ENCODE results near the gene LGALS3.

The LGALS3 gene

GRCh38 chr14:55111122-55111708 lies 17.8 kb upstream of the LGALS3 start:
- DNase-seq (ENCODE audit: insufficient read length, low spot score) (no peak), FAIRE-seq (no peak)
- TF ChIP-seq POU2F2 (IDR thresholded peaks at IDR 0.05; ENCODE audit: low read depth, low read length) (no peak), TAF1 (IDR thresholded peaks at IDR 0.05; ENCODE audit: low read depth, low read length) (no peak), PAX5 (IDR thresholded peaks at IDR 0.05; ENCODE audit: insufficient read depth, low read length, severe bottlenecking) (no peak), SPI1 (IDR thresholded peaks at IDR 0.05; ENCODE audit: low read depth, low read length) (no peak), POLR2AphosphoS5 (IDR thresholded peaks at IDR 0.05; ENCODE audit: low read depth, low read length) (no peak), POLR2A (IDR thresholded peaks at IDR 0.05; ENCODE audit: low read depth, low read length) (no peak)

- no peak for DNase-seq (ENCODE audit: insufficient read length, low spot score)
- no peak for FAIRE-seq
- no peak for TF ChIP-seq POU2F2 (IDR thresholded peaks at IDR 0.05; ENCODE audit: low read depth, low read length)
- no peak for TF ChIP-seq PAX5 (IDR thresholded peaks at IDR 0.05; ENCODE audit: insufficient read depth, low read length, severe bottlenecking)
- no peak for TF ChIP-seq SPI1 (IDR thresholded peaks at IDR 0.05; ENCODE audit: low read depth, low read length)
- TF ChIP-seq POLR2A (IDR thresholded peaks at IDR 0.05; ENCODE audit: low read depth, low read length): no peak
- TF ChIP-seq POLR2AphosphoS5 (IDR thresholded peaks at IDR 0.05; ENCODE audit: low read depth, low read length): no peak
- TF ChIP-seq TAF1 (IDR thresholded peaks at IDR 0.05; ENCODE audit: low read depth, low read length): no peak
Observed at GRCh38 chr14:55114720-55115119, 14.3 kb upstream of the LGALS3 start.

GRCh38 chr14:55115460-55115859 lies 13.6 kb upstream of the LGALS3 start:
- TF ChIP-seq PAX5 (IDR thresholded peaks at IDR 0.05; ENCODE audit: insufficient read depth, low read length, severe bottlenecking): no peak
- TF ChIP-seq POLR2AphosphoS5 (IDR thresholded peaks at IDR 0.05; ENCODE audit: low read depth, low read length): no peak
- TF ChIP-seq POLR2A (IDR thresholded peaks at IDR 0.05; ENCODE audit: low read depth, low read length): no peak
- TF ChIP-seq POU2F2 (IDR thresholded peaks at IDR 0.05; ENCODE audit: low read depth, low read length): no peak
- no peak for TF ChIP-seq SPI1 (IDR thresholded peaks at IDR 0.05; ENCODE audit: low read depth, low read length)
- no peak for TF ChIP-seq TAF1 (IDR thresholded peaks at IDR 0.05; ENCODE audit: low read depth, low read length)
- DNase-seq (ENCODE audit: insufficient read length, low spot score) (no peak), FAIRE-seq (no peak)

- DNase-seq (ENCODE audit: insufficient read length, low spot score) (no peak), FAIRE-seq (no peak)
- TF ChIP-seq TAF1 (IDR thresholded peaks at IDR 0.05; ENCODE audit: low read depth, low read length): no peak
- no peak for TF ChIP-seq POU2F2 (IDR thresholded peaks at IDR 0.05; ENCODE audit: low read depth, low read length)
- TF ChIP-seq SPI1 (IDR thresholded peaks at IDR 0.05; ENCODE audit: low read depth, low read length): no peak
- no peak for TF ChIP-seq POLR2AphosphoS5 (IDR thresholded peaks at IDR 0.05; ENCODE audit: low read depth, low read length)
- no peak for TF ChIP-seq PAX5 (IDR thresholded peaks at IDR 0.05; ENCODE audit: insufficient read depth, low read length, severe bottlenecking)
- TF ChIP-seq POLR2A (IDR thresholded peaks at IDR 0.05; ENCODE audit: low read depth, low read length): no peak
Observed at GRCh38 chr14:55115861-55116245, 13.2 kb upstream of the LGALS3 start.

- DNase-seq (ENCODE audit: insufficient read length, low spot score): no peak
- TF ChIP-seq POLR2A (IDR thresholded peaks at IDR 0.05; ENCODE audit: low read depth, low read length): no peak
- TF ChIP-seq POU2F2 (IDR thresholded peaks at IDR 0.05; ENCODE audit: low read depth, low read length): no peak
- TF ChIP-seq TAF1 (IDR thresholded peaks at IDR 0.05; ENCODE audit: low read depth, low read length): no peak
- TF ChIP-seq POLR2AphosphoS5 (IDR thresholded peaks at IDR 0.05; ENCODE audit: low read depth, low read length): no peak
- TF ChIP-seq SPI1 (IDR thresholded peaks at IDR 0.05; ENCODE audit: low read depth, low read length): no peak
- no peak for FAIRE-seq
Observed at GRCh38 chr14:55116246-55117030, 12.6 kb upstream of the LGALS3 start.

DNA sequence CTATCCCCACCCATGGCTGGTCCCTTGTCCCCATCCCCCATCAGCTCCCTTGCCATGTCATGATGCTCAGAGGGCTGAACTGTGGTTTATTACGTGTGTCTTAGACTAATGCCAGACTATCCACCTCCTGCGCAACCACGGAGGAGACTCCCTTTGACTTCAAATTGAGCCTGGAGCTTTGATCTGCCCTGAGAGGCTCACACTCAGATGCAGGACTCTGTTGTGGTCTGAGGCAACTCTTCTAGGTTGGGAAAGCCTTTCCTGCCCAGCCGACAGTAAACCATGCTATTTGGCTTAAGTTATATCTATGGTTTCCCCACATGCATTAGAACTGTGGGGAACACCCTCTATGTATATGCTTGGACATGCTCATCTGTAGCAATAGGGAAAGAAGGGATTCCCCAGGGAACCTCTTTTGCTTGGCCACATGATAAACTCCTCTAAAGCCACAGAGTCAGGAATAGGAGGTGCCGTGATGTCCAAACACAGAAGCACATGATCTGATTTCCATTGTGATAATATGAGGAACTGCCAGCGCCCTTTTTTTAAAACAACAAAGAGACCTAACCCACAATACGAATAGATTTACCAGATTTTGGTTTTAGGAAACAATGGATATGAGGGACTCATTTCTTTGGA lies 11.1 kb upstream of the LGALS3 start:
- FAIRE-seq (no peak), DNase-seq (ENCODE audit: insufficient read length, low spot score) (no peak)
- TF ChIP-seq TAF1 (IDR thresholded peaks at IDR 0.05; ENCODE audit: low read depth, low read length) (no peak), POLR2AphosphoS5 (IDR thresholded peaks at IDR 0.05; ENCODE audit: low read depth, low read length) (no peak), POLR2A (IDR thresholded peaks at IDR 0.05; ENCODE audit: low read depth, low read length) (no peak), POU2F2 (IDR thresholded peaks at IDR 0.05; ENCODE audit: low read depth, low read length) (no peak), PAX5 (IDR thresholded peaks at IDR 0.05; ENCODE audit: insufficient read depth, low read length, severe bottlenecking) (no peak), SPI1 (IDR thresholded peaks at IDR 0.05; ENCODE audit: low read depth, low read length) (no peak)

- DNase-seq (ENCODE audit: insufficient read length, low spot score) (no peak), FAIRE-seq (no peak)
- TF ChIP-seq POLR2AphosphoS5 (IDR thresholded peaks at IDR 0.05; ENCODE audit: low read depth, low read length) (no peak), TAF1 (IDR thresholded peaks at IDR 0.05; ENCODE audit: low read depth, low read length) (no peak), SPI1 (IDR thresholded peaks at IDR 0.05; ENCODE audit: low read depth, low read length) (no peak), POLR2A (IDR thresholded peaks at IDR 0.05; ENCODE audit: low read depth, low read length) (no peak), PAX5 (IDR thresholded peaks at IDR 0.05; ENCODE audit: insufficient read depth, low read length, severe bottlenecking) (no peak), POU2F2 (IDR thresholded peaks at IDR 0.05; ENCODE audit: low read depth, low read length) (no peak)
Observed at GRCh38 chr14:55118761-55119160, 10.3 kb upstream of the LGALS3 start.

DNA sequence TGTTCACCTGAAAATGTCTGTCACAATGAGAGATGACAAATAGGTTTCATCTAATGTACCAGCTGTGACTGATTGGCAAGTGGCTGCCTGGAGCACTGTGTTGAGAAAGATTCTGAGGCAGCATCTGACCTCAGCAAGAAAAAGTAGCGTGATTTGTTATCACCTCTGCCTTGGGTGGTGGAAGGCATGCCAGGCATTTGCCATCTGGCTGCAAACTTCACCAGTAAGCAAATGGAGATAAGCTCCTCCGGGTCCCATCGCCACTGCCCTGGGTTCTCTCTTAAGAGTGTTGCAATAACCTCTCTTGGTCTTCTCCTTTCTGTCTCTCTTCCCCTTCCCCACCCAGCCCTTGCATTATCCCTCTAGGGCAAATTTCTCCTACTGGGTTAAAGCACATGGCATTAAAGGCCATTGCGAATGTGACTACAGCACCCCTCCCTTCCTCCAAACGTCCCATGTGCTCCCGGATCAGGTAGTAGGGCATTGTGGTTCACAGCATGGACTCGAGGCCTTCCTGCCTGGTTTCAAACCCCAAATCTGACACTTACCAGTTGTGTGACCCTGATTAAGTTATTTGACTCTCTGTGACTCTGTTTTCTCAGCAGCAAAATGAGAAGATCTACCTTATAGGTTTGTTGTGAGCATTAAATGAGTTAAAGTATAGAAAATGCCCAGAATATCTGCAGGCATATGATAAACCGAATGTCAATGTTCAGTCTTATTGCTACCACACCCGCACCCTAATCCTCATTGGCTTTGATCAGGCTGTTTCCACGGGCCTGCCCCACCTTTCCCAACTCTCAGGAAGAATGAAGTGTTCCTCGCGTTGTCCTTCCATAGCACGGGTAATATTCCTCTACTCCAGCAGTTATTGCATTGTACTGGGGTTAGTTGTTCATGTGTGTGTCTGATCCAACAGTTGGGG lies 8.2 kb upstream of the LGALS3 start:
- TF ChIP-seq POU2F2 (IDR thresholded peaks at IDR 0.05; ENCODE audit: low read depth, low read length): no peak
- no peak for DNase-seq (ENCODE audit: insufficient read length, low spot score)
- peak; percentile 20 for FAIRE-seq

All from GM12891 (cell line).